Large intestine (tissue), 3 donors: ENCODE measurements around the gene INS. TPM values are rescaled to one million over a fixed set of nuclear protein-coding genes. Genes with fewer than 3 reads are reported as not detected.

Experiments used
- DNase-seq, 2 donors: peaks; one replicate each; pipeline versions ENCODE4 v3.0.0 to v3.0.0-alpha.2; 2013
- H3K27ac ChIP-seq: one replicate; pipeline ENCODE4 v1.5.1; 2013; ENCODE audit warnings: low read length
- H3K27me3 ChIP-seq: 2 replicates; pipeline ENCODE4 v1.6.1; 2013; ENCODE audit warnings: low read length; ENCODE audit not compliant: control insufficient read depth, insufficient read depth
- H3K36me3 ChIP-seq: 2 replicates; pipeline ENCODE4 v1.6.1; 2013; ENCODE audit warnings: low read length; ENCODE audit not compliant: control insufficient read depth, insufficient read depth
- H3K4me1 ChIP-seq: one replicate; pipeline ENCODE4 v1.6.1; 2013; ENCODE audit warnings: low read length; ENCODE audit not compliant: control insufficient read depth, insufficient read depth
- H3K4me3 ChIP-seq: one replicate; pipeline ENCODE4 v1.5.1; 2013; ENCODE audit warnings: low read length
- H3K9me3 ChIP-seq: one replicate; pipeline ENCODE4 v1.6.1; 2013; ENCODE audit warnings: mild to moderate bottlenecking, low read depth, low read length, moderate library complexity; ENCODE audit not compliant: control insufficient read depth
- WGBS: methylation state at CpG from one replicate; pipeline ENCODE4 v1.1.5; 2013; ENCODE audit warnings: low lambda C conversion rate; ENCODE audit not compliant: insufficient coverage; 5-methylcytosine and 5-hydroxymethylcytosine counted together
- polyA plus RNA-seq: library from polyadenylated mRNA; unstranded; fragments of 120-200 nt; gene quantifications from one replicate; pipeline ENCODE4 v1.2.1, GENCODE V29; 2013

INS gene
- polyA plus RNA-seq, 1 donor = 0.39 TPM

GRCh38 chr11:2143477-2143798 lies 17.6 kb downstream of the INS start:
- Histone ChIP-seq H3K36me3 (no peaks in the 10 kb centered on the region), H3K27me3 (peaks cover 91% of the 10 kb centered on the region), H3K4me1 (peaks cover 5% of the 10 kb centered on the region), H3K9me3 (no peaks in the 10 kb centered on the region), H3K27ac (no peak overlapping the region), H3K4me3 (no peak overlapping the region)
- no peak for DNase-seq
- WGBS = 4% methylated on average over 4 of the region's 12 CpGs

GRCh38 chr11:2142762-2143202 lies 18.2 kb downstream of the INS start:
- no peak for DNase-seq
- peaks cover under 1% of the 10 kb centered on the region for H3K9me3 ChIP-seq
- H3K27me3 ChIP-seq = peaks cover 91% of the 10 kb centered on the region
- no CpG with 5 or more reads among the region's 6 CpGs for WGBS
- no peaks in the 10 kb centered on the region for H3K36me3 ChIP-seq
- H3K4me1 ChIP-seq = peaks cover 5% of the 10 kb centered on the region
- H3K4me3 ChIP-seq = no peak overlapping the region
- no peak overlapping the region for H3K27ac ChIP-seq

GRCh38 chr11:2142300-2142759 lies 18.7 kb downstream of the INS start:
- Histone ChIP-seq H3K27me3 (peaks cover 92% of the 10 kb centered on the region), H3K36me3 (no peaks in the 10 kb centered on the region), H3K4me3 (no peak overlapping the region), H3K9me3 (peaks cover 5% of the 10 kb centered on the region), H3K4me1 (peaks cover 5% of the 10 kb centered on the region), H3K27ac (no peak overlapping the region)
- WGBS = no CpG with 5 or more reads among the region's 5 CpGs
- no peak for DNase-seq

- H3K27me3 ChIP-seq = peaks cover 92% of the 10 kb centered on the region
- H3K9me3 ChIP-seq = peaks cover 5% of the 10 kb centered on the region
- H3K27ac ChIP-seq = no peak overlapping the region
- WGBS = 7% methylated on average over 3 of the region's 102 CpGs
- peak in 1 of 2 donors; percentile 40 for DNase-seq
- H3K4me1 ChIP-seq = peaks cover 5% of the 10 kb centered on the region
- H3K36me3 ChIP-seq = no peaks in the 10 kb centered on the region
- peak overlapping the region; percentile 28 for H3K4me3 ChIP-seq
These were observed 20.3 kb downstream of the INS start for GRCh38 chr11:2140411-2141400.

GRCh38 chr11:2139621-2140337 lies 21.2 kb downstream of the INS start:
- Histone ChIP-seq H3K27ac (no peak overlapping the region), H3K36me3 (no peaks in the 10 kb centered on the region), H3K4me1 (peaks cover 5% of the 10 kb centered on the region), H3K4me3 (peak overlapping the region; percentile 13), H3K27me3 (peaks cover 91% of the 10 kb centered on the region), H3K9me3 (peaks cover 5% of the 10 kb centered on the region)
- no CpG with 5 or more reads among the region's 57 CpGs for WGBS
- DNase-seq = peak in 1 of 2 donors; percentile 64

GRCh38 chr11:2139123-2139521 lies 21.9 kb downstream of the INS start, which contains the start of gene IGF2:
Gene IGF2 (minus strand): TSS chr11:2139389. CDS start chr11:2135523, 3,866 bp downstream.
- no CpG with 5 or more reads among the region's 62 CpGs for WGBS
- Histone ChIP-seq H3K9me3 (peaks cover 5% of the 10 kb centered on the region), H3K27me3 (peaks cover 91% of the 10 kb centered on the region), H3K4me3 (peak within 1 kb of the TSS; percentile 49), H3K4me1 (peaks cover 8% of the 10 kb centered on the region), H3K36me3 (peaks cover 4% of the 10 kb centered on the region), H3K27ac (peak within 1 kb of the TSS; percentile 15)
- peak in 1 of 2 donors; percentile 57 for DNase-seq

GRCh38 chr11:2138431-2139122 lies 22.4 kb downstream of the INS start:
- peaks cover 5% of the 10 kb centered on the region for H3K9me3 ChIP-seq
- H3K27me3 ChIP-seq = peaks cover 91% of the 10 kb centered on the region
- H3K36me3 ChIP-seq = peaks cover 4% of the 10 kb centered on the region
- peak overlapping the region; percentile 49 for H3K4me3 ChIP-seq
- WGBS = 0% methylated on average over 2 of the region's 68 CpGs
- peak in 1 of 2 donors; percentile 38 for DNase-seq
- peaks cover 14% of the 10 kb centered on the region for H3K4me1 ChIP-seq
- H3K27ac ChIP-seq = peak overlapping the region; percentile 15

GRCh38 chr11:2138068-2138430 lies 23.0 kb downstream of the INS start:
- Histone ChIP-seq H3K4me1 (peaks cover 17% of the 10 kb centered on the region), H3K4me3 (peak overlapping the region; percentile 49), H3K27me3 (peaks cover 90% of the 10 kb centered on the region), H3K27ac (peak overlapping the region; percentile 32), H3K36me3 (peaks cover 4% of the 10 kb centered on the region), H3K9me3 (peaks cover 5% of the 10 kb centered on the region)
- no CpG with 5 or more reads among the region's 44 CpGs for WGBS
- DNase-seq = peak in 1 of 2 donors; percentile 22

- Histone ChIP-seq H3K4me3 (peak overlapping the region; percentile 49), H3K27ac (peak overlapping the region; percentile 32), H3K36me3 (peaks cover 4% of the 10 kb centered on the region), H3K27me3 (peaks cover 89% of the 10 kb centered on the region), H3K4me1 (peaks cover 17% of the 10 kb centered on the region), H3K9me3 (peaks cover 5% of the 10 kb centered on the region)
- WGBS = no CpG with 5 or more reads among the region's 50 CpGs
- peak; percentile 38 to 69 for DNase-seq
These were observed 23.6 kb downstream of the INS start for GRCh38 chr11:2137202-2138067.
